Activated T-cell treated with anti-CD3 and anti-CD28 coated beads for 24 hours (primary cell): ENCODE data around the gene PLA2R1.
A peak's percentile ranks its signal among the peaks of the same experiment; 100 is the strongest.
"Not testable (repeated sequence)": the region's sequence is repeated elsewhere in the genome, so short reads cannot be mapped to it uniquely, and the experiment has no call there.

Source experiments
- DNase-seq: peaks from one replicate; pipeline ENCODE4 v3.0.0-alpha.2; 2020; ENCODE audit warnings: low read depth

Gene PLA2R1

DNA sequence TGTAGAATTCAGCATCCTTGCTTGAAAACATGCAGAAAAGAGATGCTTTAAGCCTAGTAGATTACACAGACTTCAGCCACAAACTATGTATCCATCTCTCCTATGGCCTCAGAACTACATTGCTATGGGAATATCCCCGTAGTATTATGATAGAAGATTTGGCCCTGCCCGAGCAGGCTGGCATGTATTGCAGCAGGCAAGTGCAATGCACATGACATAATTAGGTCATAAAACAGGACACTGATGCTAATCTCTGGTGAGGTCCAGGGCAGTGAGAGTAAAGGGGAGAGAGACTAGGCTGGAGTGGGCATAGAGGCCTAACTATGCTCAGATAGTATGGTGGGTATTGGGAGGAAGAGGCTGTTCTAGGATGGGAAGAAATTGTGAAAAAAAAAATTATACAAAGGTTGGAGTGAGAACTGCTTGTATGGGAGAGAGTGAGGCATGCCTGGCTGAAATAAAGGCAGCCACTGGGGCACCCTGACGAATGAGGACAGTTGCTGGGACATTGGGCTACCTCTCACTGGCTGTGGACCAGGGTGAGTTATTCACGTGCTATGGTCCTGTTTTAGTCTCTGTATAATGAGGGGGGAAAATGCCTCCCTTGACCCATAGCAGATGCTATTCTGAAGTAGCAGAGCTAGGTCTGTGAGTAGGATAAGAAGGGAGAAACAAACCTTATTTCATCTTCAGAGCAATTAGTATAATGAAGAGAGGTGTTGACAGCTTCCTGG lies 1.6 kb upstream of the PLA2R1 start:
- DNase-seq, result no peak

DNA sequence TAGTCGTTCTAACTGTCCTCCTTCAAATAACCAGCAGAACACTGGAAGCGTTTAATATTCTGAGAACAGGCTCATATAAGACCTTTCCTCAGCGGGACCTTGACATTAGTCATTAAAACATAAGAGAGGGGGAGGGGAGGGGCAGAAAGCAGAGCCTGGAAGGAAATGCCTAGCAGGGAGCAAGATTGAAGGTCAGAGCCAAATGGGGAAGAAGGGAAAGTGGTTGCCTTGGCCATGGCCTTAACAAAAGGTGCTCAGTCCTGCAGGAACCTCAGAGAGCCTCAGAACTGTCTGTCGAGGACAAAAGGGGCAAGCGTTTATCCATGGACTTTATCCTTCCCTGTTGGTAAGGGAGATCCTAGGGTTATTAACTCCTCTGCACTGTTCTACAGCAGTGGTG lies 856 bp upstream of the PLA2R1 start:
- no peak for DNase-seq

DNA sequence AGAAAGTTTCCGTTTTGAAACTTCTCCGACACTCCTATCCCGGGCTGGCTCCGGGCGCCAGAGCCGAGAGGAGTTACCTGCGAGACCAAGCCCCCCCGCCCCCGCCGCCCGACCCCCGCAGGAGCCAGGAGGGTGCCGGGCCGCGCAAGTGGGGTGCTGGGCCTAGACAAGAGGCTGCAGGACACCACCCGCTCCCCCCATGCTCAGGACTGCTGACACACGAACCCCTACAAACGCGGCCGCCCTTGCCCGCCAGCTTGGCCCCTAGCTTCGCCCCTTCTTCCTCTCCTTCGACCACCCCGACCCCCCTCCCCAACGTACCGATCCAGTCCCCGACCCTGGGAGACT lies 497 bp downstream of the PLA2R1 start:
- no peak for DNase-seq

DNA sequence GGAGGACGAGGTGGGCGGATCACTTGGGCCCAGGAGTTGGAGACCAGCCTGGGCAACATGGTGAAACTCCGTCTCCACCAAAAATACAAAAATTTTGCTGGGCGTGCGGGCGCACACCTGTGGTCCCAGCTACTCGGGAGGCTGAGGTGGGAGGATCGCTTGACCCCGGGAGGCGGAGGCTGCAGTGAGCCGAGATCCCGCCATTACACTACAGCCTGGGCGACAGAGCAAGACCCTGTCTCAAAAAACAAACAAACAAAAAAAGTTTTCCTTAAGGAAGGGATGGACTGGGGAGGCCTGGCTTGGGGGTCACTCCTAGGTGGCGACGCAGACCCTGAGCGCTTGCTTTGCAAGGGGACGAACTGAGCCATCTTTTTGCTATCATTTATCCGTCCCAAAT lies 882 bp downstream of the PLA2R1 start:
- no peak for DNase-seq

DNA sequence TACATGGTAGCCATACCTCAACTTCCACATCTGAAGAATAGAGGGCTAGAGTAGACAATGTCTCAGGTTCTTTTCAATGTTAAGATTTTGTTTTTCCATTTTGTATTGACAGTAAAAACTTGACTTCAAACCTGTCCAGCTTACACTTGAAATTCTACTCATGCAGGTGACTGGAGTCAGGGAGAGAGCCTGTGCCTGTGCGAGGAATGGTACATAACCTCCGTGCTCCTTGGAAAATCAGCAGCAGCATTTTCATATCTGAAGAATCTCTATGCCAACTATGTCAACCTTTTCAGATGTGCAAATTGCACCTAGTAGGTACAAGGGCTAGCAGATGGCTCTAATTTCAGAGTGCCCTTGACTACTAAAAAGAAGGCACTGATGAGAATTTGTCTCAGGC lies 2.1 kb downstream of the PLA2R1 start:
- DNase-seq, result no peak

DNA sequence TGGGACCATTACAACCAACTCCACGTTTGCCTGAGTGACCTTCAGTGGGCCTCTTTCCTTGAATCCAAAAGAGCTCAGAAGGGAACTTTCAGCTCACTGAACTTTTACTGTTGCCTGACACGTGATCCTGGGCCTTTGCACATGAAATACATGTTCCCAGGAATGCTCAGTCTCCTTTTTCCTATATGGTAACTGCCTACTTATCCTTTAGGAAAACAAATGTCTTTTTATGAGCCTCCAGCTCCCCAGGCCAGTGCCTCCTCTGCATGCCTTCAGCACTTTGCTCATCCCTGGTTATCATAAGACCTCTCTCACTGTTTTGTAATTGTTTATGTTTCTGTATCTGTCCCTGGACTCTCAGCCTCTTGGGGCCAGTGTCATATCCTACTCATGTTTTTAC lies 5.1 kb downstream of the PLA2R1 start:
- DNase-seq, result no peak

DNA sequence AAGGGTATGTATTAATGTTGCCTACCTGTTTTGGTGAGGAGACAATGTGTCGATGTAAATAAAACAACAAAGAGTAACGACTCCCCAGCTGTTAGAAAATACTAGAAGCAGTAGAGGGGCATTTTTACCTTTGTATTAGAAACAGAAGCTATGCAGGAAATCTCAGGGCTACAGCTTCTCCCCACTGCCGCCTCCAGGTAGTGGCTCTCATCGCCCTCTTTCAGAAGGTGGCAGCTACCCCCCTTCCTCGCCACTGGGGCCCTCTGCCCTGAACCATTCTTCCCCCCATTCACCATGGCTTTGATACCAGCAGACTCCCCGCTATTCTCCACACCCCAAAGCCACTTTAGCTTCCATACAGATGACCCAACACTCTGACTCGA lies 6.7 kb downstream of the PLA2R1 start:
- DNase-seq, result no peak

DNA sequence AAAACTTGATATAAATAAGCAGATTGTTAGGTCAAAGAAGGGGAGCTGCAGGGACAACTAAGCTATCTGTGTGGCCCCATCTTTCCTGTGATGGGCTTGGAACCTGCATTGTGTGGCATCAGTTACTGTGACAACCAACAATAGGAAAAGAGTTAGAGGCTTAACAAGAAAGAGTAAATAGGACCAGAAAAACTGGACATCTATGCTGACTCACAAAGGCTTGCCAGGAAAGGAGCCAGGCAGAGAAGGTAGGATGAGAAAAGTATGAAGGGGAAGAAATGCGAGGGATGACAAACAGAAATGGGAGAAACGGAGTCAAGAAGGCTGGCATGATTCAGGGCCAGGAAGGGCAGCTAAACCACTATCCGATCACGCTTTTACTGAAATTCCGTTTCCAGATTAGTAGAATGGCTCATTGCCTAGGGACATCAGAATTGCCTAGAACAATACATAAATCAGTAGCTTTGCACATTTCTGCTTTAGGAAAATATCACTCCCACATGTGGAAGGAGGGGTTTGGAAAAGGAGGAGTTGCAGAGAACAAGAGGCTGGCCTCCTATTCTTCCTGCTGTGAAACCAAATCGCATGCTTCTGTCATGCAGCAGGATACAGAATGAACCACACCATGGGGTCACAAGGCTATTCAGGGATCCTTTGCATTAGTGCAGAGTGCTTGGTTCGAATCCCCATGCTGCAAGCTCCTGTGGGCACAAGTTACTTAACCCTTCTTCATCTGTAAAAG lies 7.3 kb downstream of the PLA2R1 start:
- DNase-seq, result no peak

DNA sequence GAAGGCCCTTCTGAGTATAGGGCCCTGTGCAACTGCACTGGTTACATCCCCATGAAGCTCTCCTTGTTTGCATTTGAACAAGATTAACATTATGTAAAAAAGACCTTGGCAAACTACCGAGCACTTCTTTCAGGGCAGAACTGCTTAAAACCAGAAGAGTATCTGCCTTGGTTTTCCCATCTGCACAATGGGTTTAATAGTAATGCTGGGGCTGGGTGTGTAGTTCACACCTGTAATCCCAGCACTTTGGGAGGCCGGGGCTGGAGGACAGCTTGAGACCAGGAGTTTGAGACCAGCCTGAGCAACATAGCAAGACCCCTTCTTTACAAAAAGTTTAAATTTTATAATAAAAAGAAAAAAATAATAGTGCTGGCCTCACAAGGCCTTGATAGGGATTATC lies 8.5 kb downstream of the PLA2R1 start:
- DNase-seq, result no peak

DNA sequence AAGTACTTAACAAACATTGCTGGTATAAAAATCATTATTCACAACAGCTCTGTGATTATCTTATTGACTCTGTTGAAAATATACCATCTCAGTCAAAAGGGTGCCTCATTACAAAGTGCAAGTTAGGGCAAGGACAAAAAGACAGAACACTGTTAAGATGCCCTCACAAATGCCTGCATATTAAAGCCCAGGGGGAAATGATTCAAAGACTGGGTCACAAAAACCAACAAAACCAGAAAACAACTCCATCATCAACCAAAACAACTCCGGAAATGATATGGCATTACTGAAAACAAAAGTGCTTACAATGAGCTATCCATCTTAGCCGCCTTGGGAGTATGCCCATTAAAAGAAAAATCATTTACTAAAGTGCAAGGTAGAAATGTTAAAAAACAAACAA lies 9.9 kb downstream of the PLA2R1 start:
- no peak for DNase-seq

DNA sequence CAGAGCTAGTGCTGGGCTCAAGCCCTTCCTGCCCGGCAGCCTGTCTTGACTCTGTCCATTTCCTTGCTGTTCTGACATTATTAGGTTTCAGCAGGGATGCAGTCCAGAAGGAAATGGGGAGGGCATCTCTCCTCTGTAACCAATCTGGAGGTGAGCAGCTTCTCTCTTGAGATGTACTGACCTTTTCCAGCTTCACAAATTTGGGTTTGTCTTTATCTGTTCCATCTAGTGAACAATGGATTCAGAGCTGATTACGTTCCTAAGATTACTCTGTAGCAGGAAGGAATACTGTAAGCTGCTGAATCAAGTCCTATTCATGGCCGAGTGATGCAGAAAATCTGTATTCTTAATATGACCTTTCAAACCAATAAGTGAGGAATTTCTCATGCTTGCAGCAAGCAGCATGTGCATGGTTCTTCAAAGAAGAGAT lies 11.0 kb downstream of the PLA2R1 start:
- no peak for DNase-seq

DNA sequence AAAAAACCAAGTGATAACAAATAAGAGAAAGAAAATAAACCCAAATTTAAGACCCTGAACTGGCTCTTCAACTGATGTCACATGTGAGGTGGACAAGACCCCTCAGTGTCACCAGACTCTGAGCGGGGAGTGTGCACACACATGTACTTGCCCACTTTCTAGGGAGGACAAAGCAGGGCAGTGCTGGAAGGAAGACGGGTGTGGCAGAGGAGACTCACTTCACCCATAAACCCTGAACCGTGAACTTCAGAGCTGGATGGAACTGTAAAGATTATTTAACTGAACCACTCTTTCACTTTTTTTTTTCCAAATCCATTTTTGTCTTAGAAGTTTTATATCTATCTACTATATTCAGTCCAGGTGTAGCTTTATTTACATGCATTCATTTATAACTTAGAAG lies 12.3 kb downstream of the PLA2R1 start:
- DNase-seq, result no peak

DNA sequence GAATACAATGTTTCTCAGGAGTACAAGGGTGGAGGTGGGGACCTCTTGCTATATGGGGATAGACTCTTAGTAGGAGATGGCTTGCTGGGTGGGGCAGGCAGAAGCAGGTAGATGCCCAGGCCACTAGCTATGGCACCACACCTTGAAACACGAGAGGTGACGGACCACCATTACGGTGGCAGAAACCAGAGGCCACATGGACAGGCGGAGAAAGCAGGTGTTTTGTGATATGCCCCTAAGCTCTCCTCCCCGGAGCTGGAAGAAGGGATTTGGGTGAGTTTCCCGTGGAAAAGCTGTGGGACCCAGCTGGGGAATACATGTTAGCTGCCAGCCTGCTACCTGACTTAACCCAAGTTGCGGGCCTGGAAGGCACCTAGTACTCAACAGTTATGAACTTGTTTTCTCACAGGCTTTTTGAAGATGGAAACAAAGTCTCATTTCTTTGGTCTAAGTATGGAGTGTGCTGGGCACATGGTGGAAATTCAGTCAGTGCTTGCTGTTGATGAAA lies 16.7 kb downstream of the PLA2R1 start:
- DNase-seq, result no peak

DNA sequence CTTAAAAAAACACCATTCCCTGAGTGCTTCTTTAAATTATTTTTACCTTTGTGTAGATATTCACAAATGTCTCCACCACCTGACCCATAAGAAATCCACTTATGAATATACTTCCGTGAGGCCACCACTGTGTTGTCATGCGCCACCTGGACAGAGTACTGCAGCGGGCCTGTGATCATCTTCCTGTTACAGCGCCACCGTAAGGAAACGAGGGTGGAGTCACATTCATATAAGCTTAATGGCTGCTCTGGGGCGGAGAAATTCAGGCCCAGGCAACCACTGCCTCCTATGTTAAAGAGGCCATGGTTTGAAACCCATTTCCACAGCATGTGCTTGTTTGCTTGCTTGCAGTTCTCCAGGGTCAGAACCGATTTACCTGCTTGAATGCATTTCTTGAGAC lies 17.7 kb downstream of the PLA2R1 start:
- DNase-seq, result no peak

DNA sequence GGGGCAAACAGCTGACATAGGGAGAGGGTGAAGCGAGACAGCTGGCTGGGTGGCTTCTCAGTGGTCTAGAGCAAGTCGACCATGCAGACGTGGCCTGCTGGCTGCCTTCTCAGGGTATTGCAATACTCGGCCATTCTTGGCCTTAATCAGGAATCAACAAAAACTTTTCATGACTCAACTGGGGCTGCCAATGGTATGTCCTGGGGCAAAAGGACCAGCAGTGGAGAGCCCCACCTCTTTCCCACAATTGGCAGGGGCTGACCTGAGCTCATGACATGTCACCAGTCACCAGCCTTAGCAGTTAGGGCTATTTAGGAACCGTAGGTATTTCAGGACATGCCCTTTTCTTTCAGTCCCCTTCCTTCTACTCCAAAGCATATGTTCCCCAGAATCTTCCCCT lies 19.1 kb downstream of the PLA2R1 start:
- DNase-seq, result no peak

DNA sequence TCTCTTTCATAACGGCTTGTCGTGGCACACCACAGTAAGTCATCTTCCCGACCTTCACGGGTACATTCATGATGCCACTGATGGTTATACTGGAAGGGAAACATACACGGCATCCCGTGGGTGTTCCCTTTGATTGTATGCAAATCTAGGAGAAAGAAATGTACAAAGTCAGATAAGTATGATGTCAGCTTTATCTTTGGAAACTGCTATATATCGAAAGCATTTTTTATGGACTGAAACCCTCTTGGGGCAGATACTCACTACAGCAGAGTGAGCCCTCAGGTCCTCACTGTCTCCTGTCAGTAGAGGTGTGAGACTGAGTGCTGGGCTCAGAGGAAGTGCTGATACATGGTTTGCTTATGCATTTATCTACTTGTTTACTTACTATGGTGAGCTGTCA lies 20.4 kb downstream of the PLA2R1 start:
- peak; percentile 28 for DNase-seq

DNA sequence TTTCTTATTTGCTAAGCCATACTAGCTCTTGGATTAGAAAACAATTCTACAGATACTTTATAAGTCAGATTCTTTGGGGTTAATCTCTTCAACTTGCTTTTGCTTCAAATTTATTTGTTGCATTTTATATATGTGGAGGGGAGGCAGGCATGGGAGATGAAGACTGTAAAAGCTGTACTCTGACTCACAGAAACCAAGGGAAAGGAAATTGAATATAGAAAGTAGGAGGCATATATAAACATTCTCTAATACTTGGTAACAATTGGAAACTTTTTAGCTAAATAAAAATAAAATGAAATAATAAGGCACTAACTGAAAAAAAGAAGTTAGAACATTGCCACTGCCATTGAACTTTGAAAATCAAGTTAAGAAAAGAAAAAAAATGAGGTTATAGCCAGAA lies 21.3 kb downstream of the PLA2R1 start:
- DNase-seq, result no peak

DNA sequence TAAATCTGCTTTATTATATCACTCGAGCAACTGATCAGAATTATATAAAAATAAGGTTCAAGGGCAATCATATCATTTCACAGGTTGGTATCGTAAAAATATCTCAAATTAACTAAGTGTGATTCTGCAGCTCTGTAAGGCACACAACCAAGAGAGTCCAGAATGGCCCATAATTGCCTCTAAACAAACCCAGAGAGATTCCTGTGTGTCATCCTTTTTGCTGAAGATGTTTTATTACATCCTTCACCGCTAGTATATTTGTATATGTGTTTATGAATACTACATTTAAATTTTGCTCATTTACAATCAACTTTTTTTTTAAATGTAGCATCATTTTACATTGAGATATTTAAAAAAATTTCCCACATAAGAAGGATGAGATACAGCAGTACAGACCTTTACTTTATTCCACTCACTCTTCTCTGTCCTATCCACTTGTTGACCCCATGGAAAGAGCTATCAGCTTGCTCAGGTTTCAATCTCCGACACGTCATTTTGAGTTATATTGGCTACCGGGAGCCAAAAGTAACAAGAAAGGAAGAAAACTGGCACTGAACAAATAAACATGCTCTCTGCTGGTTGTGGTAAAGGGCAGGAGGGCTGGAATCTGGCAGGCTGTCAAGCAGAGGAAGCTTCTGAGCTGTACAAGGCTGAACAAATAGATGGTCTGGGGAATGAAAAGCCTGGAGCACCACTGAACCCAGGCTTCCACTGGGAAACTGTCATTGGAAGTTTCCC lies 23.1 kb downstream of the PLA2R1 start:
- no peak for DNase-seq

DNA sequence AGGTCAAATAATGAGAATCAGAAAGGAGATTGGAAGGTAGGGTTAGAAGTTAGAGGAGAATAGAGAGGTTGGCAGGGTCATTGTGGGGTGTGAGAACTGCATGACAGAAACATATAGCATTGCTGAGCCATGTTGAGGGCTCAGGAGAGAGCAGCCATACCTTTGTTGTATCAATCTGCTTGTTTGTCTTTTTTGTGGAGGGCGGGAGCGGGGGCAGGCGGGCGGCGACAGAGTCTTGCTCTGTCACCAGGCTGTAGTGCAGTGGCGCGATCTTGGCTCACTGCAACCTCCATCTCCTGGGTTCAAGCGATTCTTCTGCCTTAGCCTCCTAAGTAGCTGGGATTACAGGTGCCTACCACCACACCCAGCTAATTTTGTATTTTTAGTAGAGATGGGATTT lies 23.8 kb downstream of the PLA2R1 start:
- DNase-seq, result not testable (repeated sequence)

DNA sequence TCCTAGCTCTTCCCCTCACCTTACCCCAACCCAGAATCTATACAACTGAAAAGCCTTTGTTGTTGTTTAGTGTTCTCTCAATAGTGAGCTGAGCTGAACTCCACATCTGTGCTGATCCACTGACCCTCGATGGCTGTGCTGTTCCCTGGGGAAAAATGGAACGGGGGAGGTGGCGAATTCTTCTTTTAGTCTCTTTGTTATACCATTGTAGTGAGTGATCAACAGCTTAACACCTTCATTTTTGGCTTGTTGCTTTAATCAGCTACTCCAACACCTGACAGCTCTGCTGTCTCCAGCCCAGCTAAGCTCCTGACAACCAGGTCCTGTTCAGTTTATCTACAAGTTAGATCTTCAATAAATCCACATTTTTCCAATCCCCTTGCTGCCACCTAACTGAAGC lies 25.7 kb downstream of the PLA2R1 start:
- no peak for DNase-seq

DNA sequence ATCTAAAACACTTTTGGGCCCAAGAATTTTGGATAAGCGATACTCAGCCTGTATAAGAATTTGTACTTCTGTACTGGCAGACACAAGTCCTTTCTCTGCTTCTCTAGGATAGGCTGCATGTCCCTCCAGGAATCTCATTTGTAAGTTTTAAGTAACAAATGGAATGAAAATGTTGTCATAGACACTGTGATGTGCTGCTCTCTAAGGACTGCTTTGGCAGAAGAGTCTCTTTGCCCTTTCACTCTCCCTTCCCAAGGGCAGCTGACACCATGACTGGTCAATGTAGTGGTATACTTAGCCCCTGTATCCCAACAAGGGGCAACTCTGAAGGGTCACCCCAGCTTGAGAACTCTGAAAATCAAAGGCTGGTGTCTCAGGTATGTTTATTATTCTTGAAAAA lies 27.3 kb downstream of the PLA2R1 start:
- DNase-seq, result no peak

DNA sequence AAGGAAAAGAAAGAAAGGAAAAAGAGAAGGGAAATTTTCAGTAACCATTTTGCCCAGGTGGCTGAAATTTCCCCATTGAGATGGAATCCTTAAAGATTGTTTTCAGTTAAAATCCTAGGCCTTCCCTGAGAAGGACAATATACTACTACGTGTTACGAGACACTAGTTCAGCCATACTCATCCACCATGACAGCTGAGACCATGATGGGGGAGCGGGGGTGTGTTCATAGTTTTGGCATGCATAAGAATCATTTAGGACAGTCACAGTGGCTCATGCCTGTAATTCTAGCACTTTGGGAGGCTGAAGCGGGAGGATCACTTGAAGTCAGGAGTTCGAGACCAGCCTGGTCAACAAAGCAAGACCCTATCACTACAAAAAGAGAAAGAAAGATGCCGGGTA lies 28.0 kb downstream of the PLA2R1 start:
- no peak for DNase-seq

DNA sequence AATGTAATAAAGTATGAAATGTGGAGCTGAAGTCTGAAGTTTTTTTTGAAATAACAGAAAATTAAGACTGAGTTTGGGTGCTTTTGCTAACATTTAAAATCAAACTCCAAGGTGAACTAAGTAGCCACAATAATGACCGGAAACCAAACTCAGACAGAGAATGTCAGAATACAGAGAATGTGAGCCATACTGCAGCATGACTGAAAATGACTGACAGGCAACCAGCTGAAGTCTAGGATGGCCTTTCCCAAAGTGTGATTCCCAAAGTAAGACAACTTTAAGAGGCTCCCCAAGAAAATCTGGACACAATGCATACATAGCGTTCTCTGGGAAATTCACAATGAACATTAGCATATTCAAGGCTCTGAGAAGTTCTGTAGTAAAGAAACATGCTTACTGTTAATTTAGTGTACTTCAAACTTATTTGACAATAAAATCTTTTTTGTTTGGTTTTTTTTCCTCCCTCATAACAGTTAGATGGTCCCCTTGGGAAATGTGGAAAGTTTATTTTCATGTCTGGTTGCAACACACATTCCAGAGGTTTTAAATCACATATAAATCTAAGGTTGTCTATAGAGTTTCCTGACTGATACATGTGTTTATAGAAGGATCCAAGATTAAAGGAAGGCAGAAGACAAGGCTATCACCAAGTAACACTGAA lies 28.6 kb downstream of the PLA2R1 start:
- DNase-seq, result no peak
